Activated CD8-positive, alpha-beta memory T cell treated with anti-CD3 and anti-CD28 coated beads for 24 hours (primary cell): Measurements from ENCODE around the gene HELZ.
"Not testable (repeated sequence)": the region's sequence is repeated elsewhere in the genome, so short reads cannot be mapped to it uniquely, and the experiment has no call there.

ENCODE experiments used
- DNase-seq: peaks from one replicate; pipeline ENCODE4 v3.0.0-alpha.2; 2020

Gene HELZ

GRCh38 chr17:67139784-67140665, 105.0 kb downstream of the HELZ start:
- no peak for DNase-seq

GRCh38 chr17:67139289-67139688, 105.7 kb downstream of the HELZ start:
- DNase-seq = no peak

- DNase-seq = no peak
Measured at GRCh38 chr17:67138392-67138791, 106.6 kb downstream of the HELZ start.

GRCh38 chr17:67137860-67138259, 107.1 kb downstream of the HELZ start:
- no peak for DNase-seq

GRCh38 chr17:67137026-67137370, 108.0 kb downstream of the HELZ start:
- DNase-seq = no peak

GRCh38 chr17:67136191-67137025, 108.6 kb downstream of the HELZ start:
- DNase-seq = no peak

- no peak for DNase-seq
Measured at GRCh38 chr17:67133161-67133560, 111.8 kb downstream of the HELZ start.

GRCh38 chr17:67132366-67132765, 112.6 kb downstream of the HELZ start:
- DNase-seq = no peak

GRCh38 chr17:67130768-67131167, 114.2 kb downstream of the HELZ start:
- DNase-seq = no peak

- DNase-seq = no peak
Measured at GRCh38 chr17:67129283-67129682, 115.7 kb downstream of the HELZ start.

- no peak for DNase-seq
Measured at GRCh38 chr17:67128700-67129099, 116.3 kb downstream of the HELZ start.

- no peak for DNase-seq
Measured at GRCh38 chr17:67127925-67128324, 117.1 kb downstream of the HELZ start.

- no peak for DNase-seq
Measured at GRCh38 chr17:67126983-67127382, 118.0 kb downstream of the HELZ start.

GRCh38 chr17:67126543-67126942, 118.5 kb downstream of the HELZ start:
- DNase-seq = not testable (repeated sequence)

- no peak for DNase-seq
Measured at GRCh38 chr17:67125924-67126323, 119.1 kb downstream of the HELZ start.

- no peak for DNase-seq
Measured at GRCh38 chr17:67125417-67125816, 119.6 kb downstream of the HELZ start.

GRCh38 chr17:67124450-67125148, 120.4 kb downstream of the HELZ start:
- DNase-seq = no peak

- DNase-seq = no peak
Measured at GRCh38 chr17:67123699-67124098, 121.3 kb downstream of the HELZ start.

- no peak for DNase-seq
Measured at GRCh38 chr17:67121316-67121891, 123.6 kb downstream of the HELZ start.

GRCh38 chr17:67119102-67119501, 125.9 kb downstream of the HELZ start:
- DNase-seq = no peak

GRCh38 chr17:67116045-67116575, 128.9 kb downstream of the HELZ start:
- no peak for DNase-seq

- no peak for DNase-seq
Measured at GRCh38 chr17:67115401-67115800, 129.6 kb downstream of the HELZ start.

- DNase-seq = no peak
Measured at GRCh38 chr17:67113486-67113885, 131.5 kb downstream of the HELZ start.
